HG03469 (cell line): ENCODE results near the gene CRB1.

Experiments used
- ATAC-seq: cut with Tn5 transposase; IDR thresholded peaks from one replicate; pipeline ENCODE4 v1.9.1; 2021; ENCODE audit warnings: mild to moderate bottlenecking, moderate library complexity, moderate number of reproducible peaks; ENCODE audit not compliant: unreplicated experiment

CRB1 gene

GRCh38 chr1:197342044-197342565 is 74.1 kb downstream of the CRB1 start:
- no peak for ATAC-seq

DNA sequence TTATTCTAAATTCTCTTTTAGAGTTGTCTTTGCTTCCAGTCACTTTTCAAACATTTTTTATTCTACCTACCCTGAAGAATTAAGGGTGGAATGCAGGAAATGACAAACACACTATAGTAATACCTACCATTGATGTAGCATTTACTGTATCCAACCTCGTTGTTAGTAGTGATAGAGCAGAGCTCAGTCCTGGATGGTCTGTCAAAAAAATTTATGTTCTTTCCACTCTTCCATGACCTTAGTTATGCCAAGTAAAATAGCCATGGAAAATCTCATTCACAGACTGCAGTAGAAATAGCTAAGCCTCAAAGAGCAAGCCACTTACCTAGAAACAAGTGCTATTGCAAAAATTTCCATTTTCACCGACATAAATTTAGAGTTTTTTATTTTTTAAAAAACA is 74.6 kb downstream of the CRB1 start:
- no peak for ATAC-seq

- no peak for ATAC-seq
Measured at GRCh38 chr1:197343663-197344273, 75.7 kb downstream of the CRB1 start.

DNA sequence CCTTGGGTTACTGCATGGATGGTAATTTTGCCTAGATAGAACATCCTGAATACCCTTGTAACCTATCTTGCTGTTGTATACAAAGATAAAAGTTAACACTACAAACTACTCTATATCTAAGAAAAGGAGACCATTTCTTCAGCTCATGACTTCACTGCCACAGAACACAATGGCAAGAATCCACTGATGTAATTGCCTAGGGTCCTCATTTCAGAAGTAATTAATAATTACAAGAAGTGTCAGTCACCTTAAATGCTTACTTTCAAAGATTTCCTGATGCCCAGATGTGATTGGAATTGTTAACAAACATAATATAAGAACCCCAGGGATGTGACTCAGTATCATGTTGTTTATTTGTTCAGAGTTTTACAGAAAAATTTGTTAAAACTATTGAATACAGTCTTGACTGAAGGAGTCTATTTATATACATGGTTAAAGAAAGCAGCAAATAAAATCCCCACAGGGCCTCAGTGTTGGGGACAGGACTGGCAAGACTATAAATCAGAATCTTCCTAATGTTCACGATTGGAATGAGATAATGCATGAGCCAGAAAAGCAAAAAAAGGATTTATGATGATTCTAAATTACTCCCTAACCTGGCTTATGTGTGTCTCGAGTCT is 83.9 kb downstream of the CRB1 start:
- ATAC-seq: no peak

DNA sequence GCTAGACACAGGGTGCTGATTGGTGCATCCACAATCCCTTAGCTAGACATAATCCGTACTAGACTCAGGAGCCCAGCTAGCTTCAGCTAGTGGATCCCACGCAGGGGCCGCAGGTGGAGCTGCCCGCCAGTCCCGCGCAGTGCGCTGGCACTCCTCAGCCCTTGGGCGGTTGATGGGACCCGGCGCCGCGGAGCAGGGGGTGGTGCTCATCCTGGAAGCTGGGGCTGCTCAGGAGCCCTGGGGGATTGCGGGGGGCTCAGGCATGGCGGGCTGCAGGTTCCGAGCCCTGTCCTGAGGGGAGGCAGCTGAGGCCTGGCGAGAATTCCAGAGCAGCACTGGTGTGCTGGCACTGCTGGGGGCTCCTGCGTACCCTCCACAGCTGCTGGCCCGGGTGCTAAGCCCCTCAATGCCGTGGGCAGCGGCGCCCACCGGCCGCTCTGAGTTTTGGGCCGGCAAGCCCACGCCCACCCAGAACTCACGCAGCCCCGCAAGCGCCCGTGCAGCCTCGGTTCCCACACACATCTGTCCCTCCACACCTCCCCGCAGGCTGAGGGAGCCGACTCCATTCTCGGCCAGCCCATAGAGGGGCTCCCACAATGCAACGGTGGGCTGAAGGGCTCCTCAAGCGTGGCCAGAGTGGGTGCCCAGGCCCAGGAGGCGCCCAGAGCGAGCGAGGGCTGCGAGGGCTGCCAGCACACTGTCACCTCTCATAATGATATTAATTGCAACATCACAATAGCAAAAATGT is 87.4 kb downstream of the CRB1 start:
- no peak for ATAC-seq

GRCh38 chr1:197356723-197357533 is 88.9 kb downstream of the CRB1 start:
- peak; percentile 64 for ATAC-seq

- ATAC-seq: no peak
Measured at GRCh38 chr1:197358959-197359358, 90.9 kb downstream of the CRB1 start.

- ATAC-seq: no peak
Measured at GRCh38 chr1:197360068-197360467, 92.0 kb downstream of the CRB1 start.

DNA sequence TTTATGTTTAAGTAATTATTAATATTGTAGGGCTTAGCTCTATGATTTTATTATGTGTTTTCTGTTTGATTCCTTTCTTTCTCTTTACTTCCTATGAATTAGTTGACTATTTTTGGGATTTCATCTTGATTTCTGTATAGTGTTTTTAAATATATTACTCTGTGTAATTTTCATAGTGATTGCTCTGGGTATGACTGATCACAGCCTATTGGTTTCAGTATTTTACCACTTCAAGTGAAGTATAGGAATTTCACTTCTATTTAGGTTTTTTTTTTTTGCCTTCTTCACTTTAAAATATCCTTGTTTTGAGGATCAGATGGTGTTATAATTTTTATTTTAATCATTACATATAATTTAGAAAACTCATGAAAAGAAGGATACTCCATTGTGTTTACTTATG is 94.8 kb downstream of the CRB1 start:
- no peak for ATAC-seq

GRCh38 chr1:197363855-197364254 is 95.8 kb downstream of the CRB1 start:
- ATAC-seq: no peak

GRCh38 chr1:197366996-197367395 is 98.9 kb downstream of the CRB1 start:
- no peak for ATAC-seq

DNA sequence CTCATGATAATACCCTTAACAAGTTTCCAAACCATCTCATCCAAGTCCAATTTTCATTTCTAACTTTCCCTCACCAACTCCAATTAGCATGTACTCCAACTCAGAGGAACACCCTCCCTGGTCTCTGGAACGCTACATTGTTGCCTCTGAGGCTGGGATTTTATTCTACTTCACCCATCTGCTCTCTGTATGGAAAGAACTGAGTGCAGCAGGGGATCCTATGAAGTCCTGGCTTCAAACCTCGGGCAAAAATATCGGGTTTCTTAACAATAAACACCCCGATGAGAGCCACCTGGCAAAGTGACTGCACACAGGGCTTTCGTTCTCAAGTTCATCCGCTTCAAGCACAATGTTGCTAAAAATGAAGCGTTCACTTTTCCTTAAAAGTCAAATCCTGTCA is 99.6 kb downstream of the CRB1 start:
- no peak for ATAC-seq

DNA sequence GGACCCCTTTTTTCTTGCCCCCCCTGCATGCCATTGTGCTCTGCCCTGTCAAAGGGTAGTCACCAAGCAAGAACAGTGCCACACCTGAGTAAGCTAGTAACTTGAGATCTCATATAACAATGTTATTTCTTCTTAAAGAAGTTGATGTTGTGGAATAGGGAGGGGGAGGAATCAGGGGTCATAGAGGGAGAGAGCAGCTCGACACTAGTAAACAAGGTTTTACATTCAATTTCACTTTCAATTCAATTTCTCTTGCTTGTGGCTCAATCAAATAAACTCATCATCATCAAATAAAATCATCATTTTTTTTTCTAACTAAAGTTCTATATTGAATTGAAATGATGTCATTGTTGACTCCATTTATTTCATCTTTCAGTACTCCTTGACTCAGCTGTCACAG is 106.4 kb downstream of the CRB1 start:
- ATAC-seq: no peak

- ATAC-seq: no peak
Measured at GRCh38 chr1:197384471-197384870, 116.4 kb downstream of the CRB1 start.

- no peak for ATAC-seq
Measured at GRCh38 chr1:197388801-197389200, 120.7 kb downstream of the CRB1 start.

GRCh38 chr1:197390856-197391255 is 122.8 kb downstream of the CRB1 start:
- ATAC-seq: no peak

DNA sequence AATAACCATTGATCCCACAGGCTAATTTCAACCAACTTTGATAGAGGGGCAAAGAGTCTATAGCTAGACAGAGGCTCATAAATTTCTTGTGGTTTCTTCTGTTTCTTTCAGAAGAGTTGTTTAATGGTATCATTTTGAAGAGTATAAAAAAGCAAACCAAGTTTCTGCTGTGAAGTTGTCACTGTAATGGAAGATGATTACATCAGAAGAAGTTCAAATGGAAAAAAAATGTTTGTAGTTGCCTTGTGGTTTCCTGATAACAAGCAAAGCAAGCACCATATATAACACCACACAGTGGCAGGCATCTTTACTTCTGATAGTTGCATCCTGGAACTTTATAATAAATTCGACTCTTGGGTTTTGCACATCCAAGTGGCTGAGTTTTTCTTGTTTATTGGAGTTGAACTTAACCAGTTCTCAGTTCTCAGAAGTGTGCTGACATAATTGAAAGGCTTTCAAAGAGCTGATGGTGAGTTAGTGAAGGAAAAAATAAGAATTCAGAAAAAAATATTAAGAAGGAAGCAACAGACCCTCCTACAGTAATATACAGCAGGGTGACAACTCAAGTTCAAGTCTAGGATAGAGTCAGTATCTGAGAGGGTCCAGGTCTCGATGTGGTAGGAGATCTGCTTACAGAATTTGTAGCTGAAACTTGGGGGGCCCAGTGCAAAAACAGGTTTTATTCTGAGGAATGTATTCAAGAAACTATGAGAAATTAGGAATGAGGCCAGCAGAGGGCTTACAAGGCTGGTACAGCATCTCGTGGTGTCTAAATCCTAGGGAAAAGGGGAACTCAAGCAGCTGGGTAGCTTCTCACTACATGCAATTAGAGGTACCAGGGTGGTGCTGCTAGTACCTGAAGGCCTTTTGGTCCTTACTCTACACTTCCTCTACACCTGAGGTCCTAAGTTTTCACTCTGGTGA is 123.5 kb downstream of the CRB1 start:
- ATAC-seq: no peak

DNA sequence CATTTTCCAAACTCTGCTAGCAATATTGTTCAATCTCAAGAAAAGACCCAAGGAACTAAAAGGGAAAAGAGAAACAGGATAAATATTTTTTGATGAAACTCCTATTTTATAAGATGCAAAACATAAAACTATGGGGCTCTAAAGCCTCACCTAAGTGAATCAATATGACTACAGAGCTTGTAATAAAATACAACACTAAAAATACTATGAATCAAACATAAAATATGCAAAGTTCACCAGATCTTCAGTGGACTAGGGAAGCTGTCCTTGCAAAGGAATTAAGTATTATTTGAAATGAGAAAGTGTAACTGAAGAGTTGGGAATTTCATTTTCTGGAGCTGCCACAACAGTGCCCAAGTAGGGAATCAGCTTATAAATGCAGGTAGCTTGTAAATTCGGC is 124.5 kb downstream of the CRB1 start:
- ATAC-seq: no peak

GRCh38 chr1:197393105-197393504 is 125.1 kb downstream of the CRB1 start:
- no peak for ATAC-seq

DNA sequence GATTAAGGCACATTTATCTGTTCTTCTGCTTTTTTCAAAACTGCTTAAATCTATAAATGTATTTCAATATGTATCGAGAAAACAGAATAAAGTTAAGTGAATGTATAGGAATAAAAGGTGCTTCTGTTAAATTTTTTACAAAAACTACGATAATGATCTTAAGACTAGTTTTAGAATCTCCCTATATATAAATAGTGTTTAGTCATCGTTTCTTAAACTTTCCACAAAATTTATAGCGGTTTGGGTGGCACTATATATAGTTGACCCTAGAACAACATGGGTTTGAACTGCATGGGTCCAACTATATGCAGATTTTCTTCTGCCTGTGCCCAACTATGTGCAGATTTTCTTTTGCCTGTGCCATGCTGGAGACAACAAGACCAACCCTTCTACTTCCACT is 125.7 kb downstream of the CRB1 start:
- ATAC-seq: no peak
